Body of pancreas (tissue), 4 donors: Measurements from ENCODE around the gene ZAP70. TPM values are rescaled to one million over a fixed set of nuclear protein-coding genes. Genes with fewer than 3 reads are reported as not detected.

Experiments
- ATAC-seq: fragments of 150-250 bp; one replicate; pipeline ENCODE4 v1.9.1; 2016
- DNase-seq, 4 donors: peaks; one replicate each; pipeline ENCODE4 v3.0.0-alpha.2; 2019
- H3K27ac ChIP-seq, 4 donors: fragments of 200-600 bp; sonication (generic); 1 replicate in 3 of 4; 2 replicates in 1 of 4; pipeline versions ENCODE4 v1.5.1 to v1.6.1; 2016 to 2019; ENCODE audit warnings: mild to moderate bottlenecking in 1 of 4, mixed read lengths in 1 of 4, moderate library complexity in 1 of 4
- H3K27me3 ChIP-seq, 2 donors: fragments of 200-600 bp; sonication (generic); one replicate each; pipeline ENCODE4 v1.6.0; 2016; ENCODE audit warnings: mild to moderate bottlenecking in 1 of 2
- H3K36me3 ChIP-seq, 2 donors: fragments of 200-600 bp; sonication (generic); replicated peaks in 1 of 2; 2 replicates each; pipeline ENCODE4 v1.5.1; 2016; ENCODE audit warnings: low read depth in 2 of 2; ENCODE audit not compliant: insufficient read depth in 1 of 2
- H3K4me1 ChIP-seq: fragments of 200-600 bp; sonication (generic); one replicate; pipeline ENCODE4 v1.6.0; 2016
- H3K4me3 ChIP-seq, 2 donors: fragments of 200-600 bp; sonication (generic); 1 replicate in 1 of 2; 2 replicates in 1 of 2; pipeline ENCODE4 v1.5.1; 2016 to 2019
- H3K9me3 ChIP-seq, 3 donors: fragments of 200-600 bp; sonication (generic); 1 replicate in 2 of 3; 2 replicates in 1 of 3; pipeline ENCODE4 v1.5.1; 2016
- POLR2A ChIP-seq, 3 donors: fragments of 450-650 bp; IDR thresholded peaks; one replicate each; pipeline ENCODE4 v1.6.1; 2016; ENCODE audit warnings: antibody characterized with exemption in 3 of 3, mild to moderate bottlenecking in 2 of 3
- WGBS, 2 donors: methylation state at CpG; one replicate each; pipeline ENCODE4 v1.1.5; 2017; 5-methylcytosine and 5-hydroxymethylcytosine counted together
- intact Hi-C: fragments of 100-400 bp; cut with DNase I; formaldehyde crosslinking; loops from one replicate; pipeline ENCODE4 v1.15.1; 2023
- total RNA-seq, 2 donors: library from RNA; depleted of rRNA; stranded (reverse); fragments of >200 nt; gene quantifications; one replicate each; pipeline ENCODE4 v1.1.0, GENCODE V29; 2016
- TF ChIP-seq, protein P1 (sequence below), 7 experiments: fragments of 450-650 bp in 4 of 7; fragments of 200-600 bp in 3 of 7; sonication (generic) in 3 of 7; IDR thresholded peaks; one replicate each; pipeline ENCODE4 v1.5.1; 2016 to 2019; ENCODE audit warnings: antibody characterized with exemption in 7 of 7

ZAP70 gene
- total RNA-seq, 2 donors from 2014 or later = 2.1 to 4.0 TPM

DNA sequence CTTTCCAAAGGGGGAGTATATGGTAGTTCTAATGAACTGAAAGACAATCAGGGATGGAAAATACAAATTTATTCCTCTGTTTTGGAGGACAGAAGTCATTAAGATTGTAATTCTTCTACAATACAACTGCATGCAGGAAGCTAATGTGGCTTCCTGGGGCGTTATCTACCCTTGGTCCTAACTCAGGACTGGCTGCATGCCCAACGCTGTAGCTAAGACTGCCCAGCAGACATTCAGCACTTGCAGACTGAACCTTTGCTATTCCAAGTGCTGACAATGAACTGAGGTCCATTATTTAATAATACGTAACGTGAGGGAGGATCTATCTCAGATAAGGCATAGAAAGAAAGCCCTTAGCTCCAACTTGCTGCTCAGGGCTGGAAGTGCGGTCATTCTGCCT, 53.2 kb downstream of the ZAP70 start:
- H3K4me3 ChIP-seq = no peak overlapping the region
- WGBS, 2 donors = 90 to 96% methylated on average over 5 of the region's 5 CpGs
- peaks cover 0 to 7% of the 10 kb centered on the region in 2 donors for H3K36me3 ChIP-seq
- H3K27ac ChIP-seq = no peak overlapping the region
- no peak for ATAC-seq
- H3K4me1 ChIP-seq = no peaks in the 10 kb centered on the region
- no peaks in the 10 kb centered on the region for H3K27me3 ChIP-seq
- TF ChIP-seq, protein P1, sequence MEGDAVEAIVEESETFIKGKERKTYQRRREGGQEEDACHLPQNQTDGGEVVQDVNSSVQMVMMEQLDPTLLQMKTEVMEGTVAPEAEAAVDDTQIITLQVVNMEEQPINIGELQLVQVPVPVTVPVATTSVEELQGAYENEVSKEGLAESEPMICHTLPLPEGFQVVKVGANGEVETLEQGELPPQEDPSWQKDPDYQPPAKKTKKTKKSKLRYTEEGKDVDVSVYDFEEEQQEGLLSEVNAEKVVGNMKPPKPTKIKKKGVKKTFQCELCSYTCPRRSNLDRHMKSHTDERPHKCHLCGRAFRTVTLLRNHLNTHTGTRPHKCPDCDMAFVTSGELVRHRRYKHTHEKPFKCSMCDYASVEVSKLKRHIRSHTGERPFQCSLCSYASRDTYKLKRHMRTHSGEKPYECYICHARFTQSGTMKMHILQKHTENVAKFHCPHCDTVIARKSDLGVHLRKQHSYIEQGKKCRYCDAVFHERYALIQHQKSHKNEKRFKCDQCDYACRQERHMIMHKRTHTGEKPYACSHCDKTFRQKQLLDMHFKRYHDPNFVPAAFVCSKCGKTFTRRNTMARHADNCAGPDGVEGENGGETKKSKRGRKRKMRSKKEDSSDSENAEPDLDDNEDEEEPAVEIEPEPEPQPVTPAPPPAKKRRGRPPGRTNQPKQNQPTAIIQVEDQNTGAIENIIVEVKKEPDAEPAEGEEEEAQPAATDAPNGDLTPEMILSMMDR (IDR thresholded peaks at IDR 0.05) = no peak
- no peak for TF ChIP-seq POLR2A (IDR thresholded peaks at IDR 0.05)
- intact Hi-C loops = no loop called here
- DNase-seq = no peak
- no peaks in the 10 kb centered on the region for H3K9me3 ChIP-seq

DNA sequence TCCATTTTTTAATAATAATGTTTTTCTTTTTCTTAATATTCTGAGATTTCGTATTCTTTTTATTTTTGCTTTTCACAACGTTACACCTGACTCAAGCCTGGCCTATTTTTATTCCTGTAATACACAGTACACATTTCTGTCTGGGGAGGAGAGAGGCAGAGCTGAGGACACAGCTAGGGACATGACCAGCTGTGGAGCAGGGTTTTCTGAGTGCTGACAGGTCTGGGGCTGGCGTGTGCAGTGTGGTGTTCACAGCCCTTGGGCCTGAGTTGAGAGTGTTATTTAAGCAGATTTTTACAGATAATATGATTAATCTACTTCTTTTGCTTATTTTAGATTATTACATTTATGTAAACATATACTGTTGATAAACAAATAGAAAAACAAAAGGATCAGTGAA, 55.9 kb downstream of the ZAP70 start:
- TF ChIP-seq POLR2A (IDR thresholded peaks at IDR 0.05) = no peak
- TF ChIP-seq, protein P1 (IDR thresholded peaks at IDR 0.05) = no peak
- no peaks in the 10 kb centered on the region for H3K27me3 ChIP-seq
- intact Hi-C loops = no loop called here
- no peak overlapping the region for H3K4me3 ChIP-seq
- WGBS, 2 donors = 87 to 88% methylated on average over 3 of the region's 3 CpGs
- peaks cover 0 to 5% of the 10 kb centered on the region in 2 donors for H3K36me3 ChIP-seq
- ATAC-seq = no peak
- no peaks in the 10 kb centered on the region for H3K4me1 ChIP-seq
- no peaks in the 10 kb centered on the region for H3K9me3 ChIP-seq
- no peak overlapping the region for H3K27ac ChIP-seq
- no peak for DNase-seq

DNA sequence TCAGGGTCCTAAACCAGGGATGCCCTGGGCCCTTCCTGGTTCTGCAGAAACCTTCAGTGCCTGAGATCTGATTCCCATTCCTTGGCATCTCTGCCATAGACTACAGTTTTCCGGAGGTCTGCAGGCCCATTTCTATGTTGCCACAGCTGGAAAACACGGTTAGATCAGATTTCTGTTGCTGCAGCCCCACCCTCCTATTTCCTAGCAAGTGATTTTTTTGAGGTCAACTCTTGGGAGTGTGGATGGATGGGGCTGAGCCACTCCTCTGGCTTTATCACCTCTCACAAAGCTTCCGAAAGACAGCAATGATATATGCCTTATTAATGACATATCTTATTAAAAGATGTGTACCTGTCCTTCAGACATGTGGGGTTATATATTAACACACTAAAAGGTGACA, 56.3 kb downstream of the ZAP70 start:
- H3K9me3 ChIP-seq = no peaks in the 10 kb centered on the region
- intact Hi-C loops = no loop called here
- peaks cover 0 to 5% of the 10 kb centered on the region in 2 donors for H3K36me3 ChIP-seq
- no peaks in the 10 kb centered on the region for H3K4me1 ChIP-seq
- no peak overlapping the region for H3K4me3 ChIP-seq
- ATAC-seq (no peak), DNase-seq (no peak)
- 59% methylated on average over 3 of the region's 3 CpGs for WGBS, 2 donors
- TF ChIP-seq, protein P1 (IDR thresholded peaks at IDR 0.05) = no peak
- TF ChIP-seq POLR2A (IDR thresholded peaks at IDR 0.05) = no peak
- H3K27me3 ChIP-seq = no peaks in the 10 kb centered on the region
- no peak overlapping the region for H3K27ac ChIP-seq

DNA sequence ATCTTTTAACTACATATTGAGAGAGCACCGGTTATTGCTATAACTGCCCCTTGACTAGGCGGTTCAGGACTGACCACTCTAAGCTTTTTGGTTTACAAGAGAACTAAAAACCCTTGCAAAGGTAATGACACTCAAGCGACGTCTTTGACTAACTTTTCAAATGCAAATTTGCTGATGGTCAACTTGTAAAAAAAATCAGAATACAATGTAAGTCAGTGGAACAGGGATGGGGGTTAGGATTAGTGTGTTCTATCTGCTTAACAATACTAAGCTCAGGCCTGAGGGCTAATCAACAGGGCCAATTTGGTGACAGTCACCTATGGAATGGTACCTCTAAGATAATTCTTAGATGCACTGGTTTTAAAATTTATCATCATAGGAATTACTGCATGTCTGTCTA, 57.1 kb downstream of the ZAP70 start:
- H3K9me3 ChIP-seq = no peaks in the 10 kb centered on the region
- no peaks in the 10 kb centered on the region for H3K27me3 ChIP-seq
- ATAC-seq = no peak
- no peak overlapping the region for H3K27ac ChIP-seq
- no peak for TF ChIP-seq POLR2A (IDR thresholded peaks at IDR 0.05)
- TF ChIP-seq, protein P1 (IDR thresholded peaks at IDR 0.05) = no peak
- H3K36me3 ChIP-seq = peaks cover 5% of the 10 kb centered on the region in 2 donors
- intact Hi-C loops = no loop called here
- H3K4me3 ChIP-seq = no peak overlapping the region
- DNase-seq = no peak
- 57 to 60% methylated on average over 4 of the region's 4 CpGs for WGBS, 2 donors
- H3K4me1 ChIP-seq = no peaks in the 10 kb centered on the region

DNA sequence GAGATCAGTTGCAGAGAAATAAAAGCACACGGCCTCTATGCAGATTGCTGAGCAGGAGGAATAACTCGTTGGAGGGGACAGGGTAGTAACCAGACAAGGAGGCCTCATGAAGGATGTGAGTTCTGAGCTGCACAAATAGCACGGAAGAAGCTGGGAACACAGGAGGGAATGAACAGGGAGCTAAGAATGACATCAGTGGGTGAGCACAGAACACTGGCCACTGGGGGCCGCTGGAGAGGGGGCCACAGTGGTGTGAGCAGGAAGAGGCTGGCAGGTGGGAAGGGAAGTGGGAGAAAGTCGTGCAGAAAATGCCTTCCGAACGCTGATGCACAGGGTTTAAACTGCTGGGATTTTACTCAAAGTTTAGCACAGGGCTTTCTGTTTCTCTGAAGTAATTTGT, 61.0 kb downstream of the ZAP70 start:
- Histone ChIP-seq H3K4me3 (no peak overlapping the region), H3K36me3 (peaks cover 5 to 8% of the 10 kb centered on the region in 2 donors), H3K27ac (no peak overlapping the region), H3K27me3 (no peaks in the 10 kb centered on the region), H3K9me3 (no peaks in the 10 kb centered on the region), H3K4me1 (no peaks in the 10 kb centered on the region)
- no peak for ATAC-seq
- 54 to 73% methylated on average over 7 of the region's 7 CpGs for WGBS, 2 donors
- TF ChIP-seq, protein P1 (IDR thresholded peaks at IDR 0.05) = peak in 2 of 7 experiments; percentile 20 to 33
- TF ChIP-seq POLR2A (IDR thresholded peaks at IDR 0.05) = no peak
- intact Hi-C loops = no loop called here
- DNase-seq = no peak
